Activated naive CD4-positive, alpha-beta T cell (primary cell): Measurements from ENCODE around the gene PDCD2L.
"Not testable (repeated sequence)": the region's sequence is repeated elsewhere in the genome, so short reads cannot be mapped to it uniquely, and the experiment has no call there.

Experiments
- DNase-seq, 4 experiments: peaks; one replicate each; lab custom pipeline; 2025; lab: John Stamatoyannopoulos, UW

The PDCD2L gene

GRCh38 chr19:34404109-34404909, at the start of gene PDCD2L:
PDCD2L (plus strand) TSS chr19:34404399; CDS start chr19:34404431, 32 bp downstream.
- DNase-seq = peak; percentile 83 to 90 (median 86)

- no peak for DNase-seq
These were observed 49.0 kb upstream of the PDCD2L start for GRCh38 chr19:34355201-34355600.

- no peak for DNase-seq
These were observed 47.3 kb upstream of the PDCD2L start for GRCh38 chr19:34356875-34357274.

GRCh38 chr19:34357431-34357830, 46.8 kb upstream of the PDCD2L start:
- no peak for DNase-seq

GRCh38 chr19:34359140-34359953, 44.9 kb upstream of the PDCD2L start:
- DNase-seq = peak; percentile 82 to 92 (median 86)

- DNase-seq = no peak
These were observed 44.3 kb upstream of the PDCD2L start for GRCh38 chr19:34359954-34360315.

GRCh38 chr19:34360354-34360909, 43.8 kb upstream of the PDCD2L start:
- no peak for DNase-seq

GRCh38 chr19:34362679-34363069, 41.5 kb upstream of the PDCD2L start:
- no peak for DNase-seq

- no peak for DNase-seq
These were observed 41.1 kb upstream of the PDCD2L start for GRCh38 chr19:34363094-34363493.

GRCh38 chr19:34363930-34364329, 40.3 kb upstream of the PDCD2L start:
- no peak for DNase-seq

GRCh38 chr19:34364462-34364829, 39.8 kb upstream of the PDCD2L start:
- no peak for DNase-seq

GRCh38 chr19:34364830-34365462, 39.3 kb upstream of the PDCD2L start, which contains the start of gene GPI:
GPI (plus strand) TSS chr19:34365196; CDS start chr19:34365267, 71 bp downstream.
- peak; percentile 28 to 63 (median 42) for DNase-seq

GRCh38 chr19:34365463-34366401, 38.5 kb upstream of the PDCD2L start:
- DNase-seq = no peak

- no peak for DNase-seq
These were observed 37.2 kb upstream of the PDCD2L start for GRCh38 chr19:34366738-34367623.

- DNase-seq = no peak
These were observed 36.6 kb upstream of the PDCD2L start for GRCh38 chr19:34367624-34367957.

GRCh38 chr19:34368338-34368737, 35.9 kb upstream of the PDCD2L start:
- DNase-seq = no peak

- DNase-seq = not testable (repeated sequence)
These were observed 35.0 kb upstream of the PDCD2L start for GRCh38 chr19:34369166-34369565.

GRCh38 chr19:34370117-34370516, 34.1 kb upstream of the PDCD2L start:
- DNase-seq = no peak

GRCh38 chr19:34370983-34371382, 33.2 kb upstream of the PDCD2L start:
- DNase-seq = no peak

- DNase-seq = no peak
These were observed 30.5 kb upstream of the PDCD2L start for GRCh38 chr19:34373601-34374288.
